Ectodermal cell (in vitro differentiated cells): ENCODE data around the gene ADAM22.
"Not testable (repeated sequence)": the region's sequence is repeated elsewhere in the genome, so short reads cannot be mapped to it uniquely, and the experiment has no call there.

ENCODE experiments used
- H3K27ac ChIP-seq: 2 replicates; pipeline ENCODE4 v1.7.0; 2013; ENCODE audit warnings: mild to moderate bottlenecking, low read depth, low read length; ENCODE audit not compliant: insufficient read depth, poor library complexity, severe bottlenecking
- H3K27me3 ChIP-seq: 2 replicates; pipeline ENCODE4 v1.7.0; 2013; ENCODE audit warnings: mild to moderate bottlenecking, low read length; ENCODE audit not compliant: insufficient read depth, control insufficient read depth, poor library complexity, severe bottlenecking
- H3K36me3 ChIP-seq: one replicate; pipeline ENCODE4 v1.7.0; 2013; ENCODE audit warnings: low read length; ENCODE audit not compliant: control insufficient read depth, insufficient read depth
- H3K4me1 ChIP-seq: one replicate; pipeline ENCODE4 v1.7.0; 2013; ENCODE audit warnings: low read length; ENCODE audit not compliant: control insufficient read depth, insufficient read depth
- H3K4me3 ChIP-seq: 2 replicates; pipeline ENCODE4 v1.7.0; 2013; ENCODE audit warnings: low read depth, low read length, control low read depth; ENCODE audit not compliant: insufficient read depth
- H3K9me3 ChIP-seq: 2 replicates; pipeline ENCODE4 v1.7.0; 2013; ENCODE audit warnings: mild to moderate bottlenecking, low read length, moderate library complexity; ENCODE audit not compliant: control insufficient read depth
- WGBS, 2 experiments: methylation state at CpG; one replicate each; pipeline ENCODE4 v1.1.7; 2013; ENCODE audit warnings: missing lambda C conversion rate in 2 of 2; 5-methylcytosine and 5-hydroxymethylcytosine counted together

ADAM22 gene

DNA sequence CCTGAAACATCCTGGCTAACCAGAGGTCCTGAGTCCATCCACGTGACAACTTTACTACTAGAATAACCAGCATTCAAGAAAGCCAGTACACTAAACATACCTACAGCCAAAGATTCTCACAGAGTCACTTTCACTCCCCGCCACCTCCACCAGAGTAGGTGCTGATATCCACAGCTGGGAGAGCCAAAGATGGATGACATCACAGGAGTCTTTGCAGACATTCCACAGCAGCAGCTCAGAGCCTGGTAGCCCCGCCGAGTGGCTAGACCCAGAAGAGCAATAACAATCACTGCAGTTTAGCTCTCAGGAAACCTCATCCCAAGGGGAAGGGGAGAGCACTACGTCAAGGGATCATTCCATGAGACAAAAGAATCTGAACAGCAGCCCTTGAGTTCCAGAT lies 13.5 kb upstream of the ADAM22 start:
- H3K36me3 ChIP-seq: no peaks in the 10 kb centered on the region
- no peak overlapping the region for H3K27ac ChIP-seq
- no peaks in the 10 kb centered on the region for H3K27me3 ChIP-seq
- no peaks in the 10 kb centered on the region for H3K4me1 ChIP-seq
- no peak overlapping the region for H3K4me3 ChIP-seq
- 81 to 83% methylated on average over 5 of the region's 5 CpGs for WGBS, 2 experiments
- no peaks in the 10 kb centered on the region for H3K9me3 ChIP-seq

- H3K9me3 ChIP-seq, H3K27ac ChIP-seq, H3K4me1 ChIP-seq, H3K27me3 ChIP-seq, H3K4me3 ChIP-seq, H3K36me3 ChIP-seq: not testable (repeated sequence)
- WGBS, 2 experiments: 93 to 94% methylated on average over 8 of the region's 8 CpGs
These were observed 11.2 kb upstream of the ADAM22 start for GRCh38 chr7:87922759-87923395.

DNA sequence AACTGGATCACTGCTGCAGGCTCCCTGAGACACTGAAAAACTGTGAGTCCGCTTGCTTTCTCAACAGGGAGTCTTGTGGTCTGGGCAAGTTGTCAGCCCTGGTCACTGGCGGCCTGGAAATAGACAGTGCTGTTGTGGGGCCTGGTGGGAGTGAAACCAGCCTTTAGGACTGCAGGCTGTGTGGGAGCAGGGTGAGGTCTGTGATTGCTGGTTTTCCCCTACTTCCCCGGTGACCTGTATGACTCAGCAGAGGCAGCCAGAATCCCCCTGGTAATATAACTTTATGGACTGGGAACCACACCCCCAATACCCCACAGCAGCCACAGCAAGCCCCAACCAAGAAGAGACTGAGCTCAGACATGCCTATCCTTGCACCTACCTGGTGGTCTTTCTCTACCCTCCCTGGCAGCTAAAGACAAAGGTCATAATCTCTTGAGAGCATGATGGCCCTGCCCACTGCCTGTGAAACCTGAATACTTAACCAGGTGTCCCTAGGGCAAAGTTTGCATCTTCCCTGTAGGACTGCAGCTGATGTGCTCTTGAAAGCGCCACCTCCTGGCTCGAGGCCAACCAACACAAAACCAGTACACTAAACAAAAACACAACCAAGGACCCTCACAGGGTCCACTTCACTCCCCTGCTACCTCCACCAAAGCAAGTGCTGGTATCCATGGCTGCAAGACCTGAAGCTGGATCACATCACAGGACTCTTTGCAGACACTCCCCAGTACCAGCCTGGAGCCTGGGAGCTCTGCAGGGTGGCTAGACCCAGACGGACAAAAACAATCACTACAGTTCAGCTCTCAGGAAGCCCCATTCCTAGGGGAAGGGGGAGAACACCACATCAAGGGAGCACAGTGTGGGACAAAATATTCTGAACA lies 7.2 kb upstream of the ADAM22 start:
- Histone ChIP-seq H3K4me1 (no peaks in the 10 kb centered on the region), H3K27me3 (no peaks in the 10 kb centered on the region), H3K9me3 (no peaks in the 10 kb centered on the region), H3K36me3 (no peaks in the 10 kb centered on the region), H3K4me3 (no peak overlapping the region), H3K27ac (no peak overlapping the region)
- 48 to 55% methylated on average over 6 of the region's 6 CpGs for WGBS, 2 experiments

DNA sequence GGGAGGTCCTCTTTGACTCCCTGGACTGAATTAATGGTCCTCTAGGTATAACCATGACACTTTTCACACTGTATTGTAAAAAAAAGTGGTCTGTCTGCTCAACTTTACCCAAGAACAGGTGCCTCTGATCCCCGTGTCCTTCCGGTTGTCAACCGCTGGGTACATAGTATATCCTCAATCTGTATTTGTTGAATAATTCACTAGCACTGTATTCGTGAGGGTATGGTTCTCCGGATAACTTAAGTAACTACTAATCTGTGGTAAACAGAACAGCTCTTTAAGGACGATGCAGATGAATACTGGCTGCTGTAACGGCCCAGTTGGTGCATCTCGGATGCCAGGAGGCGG lies 472 bp upstream of the ADAM22 start:
- Histone ChIP-seq H3K27me3 (peaks cover 16% of the 10 kb centered on the region), H3K4me3 (peak overlapping the region; percentile 68), H3K9me3 (no peaks in the 10 kb centered on the region), H3K27ac (no peak overlapping the region), H3K4me1 (no peaks in the 10 kb centered on the region), H3K36me3 (no peaks in the 10 kb centered on the region)
- 10 to 20% methylated on average over 8 to 9 of the region's 9 CpGs for WGBS, 2 experiments

GRCh38 chr7:87934699-87935383 lies 790 bp downstream of the ADAM22 start:
- H3K4me1 ChIP-seq: no peaks in the 10 kb centered on the region
- peak overlapping the region; percentile 68 for H3K4me3 ChIP-seq
- WGBS, 2 experiments: 3 to 5% methylated on average over 47 of the region's 47 CpGs
- H3K36me3 ChIP-seq: no peaks in the 10 kb centered on the region
- H3K9me3 ChIP-seq: no peaks in the 10 kb centered on the region
- H3K27me3 ChIP-seq: peaks cover 16% of the 10 kb centered on the region
- no peak overlapping the region for H3K27ac ChIP-seq

DNA sequence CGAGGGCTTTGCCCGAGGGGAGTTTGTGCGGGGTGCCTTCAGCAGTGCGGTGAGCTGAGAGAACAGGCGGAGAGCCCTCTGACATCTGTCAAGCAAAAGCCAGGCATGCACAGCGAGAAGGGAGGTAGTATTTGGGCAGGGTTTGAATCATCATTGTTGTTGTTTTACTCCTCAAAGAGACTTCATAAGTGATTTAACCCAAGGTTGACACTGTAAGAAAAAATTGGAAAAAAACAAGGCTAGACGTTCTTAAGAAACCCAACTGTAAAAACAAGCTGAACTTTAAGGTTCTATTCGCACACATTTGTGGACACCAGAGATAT lies 1.3 kb downstream of the ADAM22 start:
- Histone ChIP-seq H3K27ac (no peak overlapping the region), H3K36me3 (no peaks in the 10 kb centered on the region), H3K4me3 (peak overlapping the region; percentile 68), H3K4me1 (no peaks in the 10 kb centered on the region), H3K9me3 (no peaks in the 10 kb centered on the region), H3K27me3 (peaks cover 16% of the 10 kb centered on the region)
- 33 to 36% methylated on average over 8 of the region's 8 CpGs for WGBS, 2 experiments

DNA sequence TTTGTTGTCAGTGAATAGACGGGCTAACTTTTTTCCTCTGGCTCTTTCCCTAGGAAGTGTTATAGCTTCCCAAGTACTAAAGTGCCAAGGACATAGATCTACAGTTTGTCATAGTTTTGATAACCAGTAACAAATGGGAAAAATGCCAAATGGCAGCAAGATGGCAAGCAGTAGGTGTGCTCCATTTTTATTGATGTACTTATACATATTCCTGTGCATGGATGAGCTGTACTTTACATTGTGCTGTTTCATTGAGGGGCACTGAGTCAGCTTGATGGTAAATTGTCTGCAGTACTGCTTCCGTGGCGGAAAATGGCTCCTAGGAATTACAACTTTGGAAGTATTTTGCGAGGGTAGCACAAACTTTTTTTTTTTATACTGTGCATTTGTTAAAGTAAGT lies 7.1 kb downstream of the ADAM22 start:
- H3K4me3 ChIP-seq: no peak overlapping the region

GRCh38 chr7:87944547-87944946 lies 10.5 kb downstream of the ADAM22 start:
- Histone ChIP-seq H3K4me3 (no peak overlapping the region), H3K9me3 (no peaks in the 10 kb centered on the region), H3K27ac (no peak overlapping the region), H3K27me3 (no peaks in the 10 kb centered on the region), H3K36me3 (no peaks in the 10 kb centered on the region), H3K4me1 (no peaks in the 10 kb centered on the region)
- WGBS, 2 experiments: 89 to 98% methylated on average over 2 of the region's 3 CpGs

More for the DNA sequence above, 7.1 kb downstream of the ADAM22 start:
- WGBS, 2 experiments: 91 to 94% methylated on average over 3 to 4 of the region's 4 CpGs
- no peaks in the 10 kb centered on the region for H3K36me3 ChIP-seq
- H3K4me1 ChIP-seq: no peaks in the 10 kb centered on the region
- no peak overlapping the region for H3K27ac ChIP-seq
- H3K9me3 ChIP-seq: no peaks in the 10 kb centered on the region
- H3K27me3 ChIP-seq: no peaks in the 10 kb centered on the region

DNA sequence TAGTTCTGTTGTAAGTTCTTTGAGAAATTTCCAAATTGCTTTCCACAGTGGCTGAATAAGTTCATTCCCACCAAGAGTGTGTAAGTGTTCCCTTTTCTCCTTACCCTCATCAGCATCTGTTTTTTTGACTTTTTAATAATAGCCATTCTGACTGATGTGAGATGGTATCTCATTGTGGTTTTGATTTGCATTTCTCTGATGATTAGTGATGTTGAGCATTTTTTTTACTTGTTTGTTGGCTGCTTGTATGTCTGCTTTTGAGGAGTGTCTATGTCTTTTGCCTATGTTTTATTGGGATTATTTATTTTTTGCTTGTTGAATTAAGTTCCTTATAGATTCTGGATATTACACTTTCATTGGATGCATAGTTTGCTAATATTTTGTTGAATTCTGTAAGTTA lies 11.9 kb downstream of the ADAM22 start:
- H3K9me3 ChIP-seq, H3K27ac ChIP-seq, H3K4me1 ChIP-seq, H3K27me3 ChIP-seq, H3K4me3 ChIP-seq, H3K36me3 ChIP-seq: not testable (repeated sequence)

DNA sequence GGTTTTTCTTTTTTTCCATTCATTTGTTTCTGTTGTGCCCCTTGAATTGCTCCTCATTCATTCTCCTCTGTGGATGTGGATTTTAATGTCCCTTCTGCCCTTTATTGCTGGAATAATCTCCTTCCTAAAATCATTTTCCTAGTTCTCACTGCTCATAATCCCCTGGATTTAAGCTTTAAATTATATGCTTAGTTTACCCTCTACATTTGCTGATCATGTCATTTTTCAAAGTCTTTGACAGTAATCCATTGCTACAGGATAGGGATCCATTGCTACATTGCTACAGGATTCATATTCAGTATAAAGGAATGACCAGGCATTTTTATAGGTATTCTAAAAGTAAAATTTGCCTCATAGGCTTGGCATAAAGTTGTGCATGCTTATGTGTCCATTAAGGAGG lies 14.3 kb downstream of the ADAM22 start:
- Histone ChIP-seq H3K9me3 (no peaks in the 10 kb centered on the region), H3K4me1 (no peaks in the 10 kb centered on the region), H3K4me3 (no peak overlapping the region), H3K27me3 (no peaks in the 10 kb centered on the region), H3K36me3 (no peaks in the 10 kb centered on the region), H3K27ac (no peak overlapping the region)
